Stimulated activated naive CD4-positive, alpha-beta T cell treated with Interleukin-2 at 50 U/mL for 16 hours (primary cell): ENCODE data around the gene RAB36.

Experiments
- DNase-seq: peaks from one replicate; lab custom pipeline; 2025; lab: John Stamatoyannopoulos, UW

RAB36 gene

DNA sequence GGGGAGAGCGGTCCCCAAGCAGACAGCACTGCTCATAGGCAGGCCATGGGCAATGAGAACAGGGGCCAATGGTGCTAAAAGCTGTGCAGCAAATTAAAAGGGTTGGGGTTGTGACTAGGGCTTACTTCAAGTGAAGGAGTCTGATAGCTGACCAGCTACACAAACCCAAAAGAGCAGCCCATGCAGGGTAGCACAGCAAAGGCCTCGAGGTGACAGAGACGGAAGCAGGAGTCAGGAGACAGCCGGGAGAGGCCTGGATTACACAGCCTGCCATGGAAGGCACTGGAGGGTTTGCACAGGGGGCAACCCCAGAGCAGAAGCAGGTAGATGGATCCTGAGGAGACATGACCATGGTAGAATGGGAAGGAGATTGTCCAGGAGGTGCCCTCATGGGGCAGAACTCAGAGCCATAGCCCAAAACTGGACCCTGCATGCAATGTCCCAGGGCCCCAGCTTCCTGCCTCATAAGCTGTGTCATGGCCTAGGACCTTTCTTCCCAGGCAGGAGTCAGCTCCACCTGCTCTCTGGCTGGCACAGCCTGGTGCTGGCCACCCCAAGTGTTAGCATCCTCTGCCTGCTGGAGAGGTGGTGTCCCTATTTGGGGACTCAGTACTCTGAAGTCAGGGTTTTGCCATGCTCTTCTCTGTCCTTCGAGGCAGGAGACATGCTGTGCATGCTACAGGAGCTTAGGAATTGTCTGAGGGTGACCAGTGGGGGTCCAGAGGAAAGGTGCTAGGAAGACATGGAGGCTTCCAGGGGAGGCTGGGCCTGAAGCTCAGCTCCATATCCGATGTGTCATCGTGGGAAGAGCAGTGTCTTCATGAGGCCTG is 36.8 kb upstream of the RAB36 start:
- DNase-seq: no peak

DNA sequence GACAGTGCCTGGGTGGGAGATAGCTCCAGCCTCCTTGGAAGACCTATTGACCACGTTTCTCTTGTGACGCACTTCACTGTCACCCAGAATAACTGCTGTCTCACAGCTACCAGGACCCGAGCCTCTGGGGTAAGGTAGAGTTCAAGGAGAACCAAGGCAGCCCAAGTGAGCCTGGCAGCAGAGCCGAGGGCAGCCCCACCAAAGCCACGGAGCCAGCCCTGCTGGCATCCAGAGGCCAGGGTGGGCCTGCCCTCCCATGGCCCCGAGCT is 36.3 kb upstream of the RAB36 start:
- DNase-seq: no peak

DNA sequence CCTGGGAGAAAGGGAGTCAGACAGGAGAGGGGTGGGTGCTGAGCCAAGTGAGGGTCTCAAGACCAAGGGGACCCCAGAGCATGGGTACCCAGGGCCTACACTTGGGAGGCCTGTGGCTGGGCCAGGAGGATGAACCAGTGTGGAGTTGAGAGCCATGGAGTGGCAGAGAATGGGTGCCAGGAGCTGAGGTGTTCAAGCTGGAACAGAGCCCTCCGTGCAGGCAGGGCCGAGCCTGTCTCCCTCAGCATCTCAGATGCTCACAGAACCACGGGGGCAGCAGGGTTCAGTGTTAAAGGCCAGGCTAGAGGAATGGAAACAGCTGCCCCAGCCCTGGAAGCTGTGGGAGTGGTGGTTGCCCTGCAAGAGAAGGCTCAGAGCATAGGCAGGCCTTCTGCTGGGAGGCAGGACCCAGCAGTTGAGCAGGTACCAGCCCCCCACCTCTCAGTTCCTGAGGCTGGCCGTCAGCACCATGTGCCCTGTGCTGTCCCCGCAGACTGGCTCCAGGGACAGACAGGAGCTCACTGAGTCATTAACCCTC is 35.8 kb upstream of the RAB36 start:
- DNase-seq: no peak

DNA sequence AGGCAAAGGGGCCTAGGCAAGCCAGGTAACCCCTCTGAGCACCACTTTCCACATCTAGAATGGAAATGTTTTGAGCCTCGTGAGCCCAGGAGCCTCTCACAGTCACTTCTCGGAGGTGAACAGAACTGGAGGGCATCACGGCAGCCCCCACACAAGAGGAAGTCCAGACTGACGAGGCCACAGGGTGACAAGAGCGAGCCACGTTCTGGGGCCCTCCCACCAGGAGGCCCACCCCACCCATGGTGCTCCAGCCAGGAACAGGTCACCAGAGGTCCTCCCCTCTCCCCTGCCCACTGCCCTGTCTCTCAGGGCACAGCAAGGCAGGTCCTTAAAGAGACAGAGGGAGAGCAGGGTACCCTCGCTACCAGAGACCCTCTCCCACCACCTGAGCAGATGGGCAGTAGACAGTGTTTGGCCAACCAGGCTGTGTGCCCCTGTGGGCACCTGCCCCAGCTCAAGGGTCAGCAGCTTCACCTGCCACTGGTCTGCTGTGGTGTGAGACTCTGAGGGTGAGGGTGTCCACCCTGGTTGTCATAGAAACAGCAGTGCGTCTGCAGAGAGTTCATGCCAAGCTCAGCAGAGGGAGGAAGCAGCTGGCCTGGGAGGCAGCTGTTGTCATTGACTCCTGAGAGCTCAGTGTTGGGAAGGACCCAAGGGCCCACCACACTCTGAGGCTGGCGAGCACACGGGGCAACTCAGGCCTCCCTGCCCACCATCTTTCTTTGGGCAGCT is 34.9 kb upstream of the RAB36 start:
- DNase-seq: no peak

DNA sequence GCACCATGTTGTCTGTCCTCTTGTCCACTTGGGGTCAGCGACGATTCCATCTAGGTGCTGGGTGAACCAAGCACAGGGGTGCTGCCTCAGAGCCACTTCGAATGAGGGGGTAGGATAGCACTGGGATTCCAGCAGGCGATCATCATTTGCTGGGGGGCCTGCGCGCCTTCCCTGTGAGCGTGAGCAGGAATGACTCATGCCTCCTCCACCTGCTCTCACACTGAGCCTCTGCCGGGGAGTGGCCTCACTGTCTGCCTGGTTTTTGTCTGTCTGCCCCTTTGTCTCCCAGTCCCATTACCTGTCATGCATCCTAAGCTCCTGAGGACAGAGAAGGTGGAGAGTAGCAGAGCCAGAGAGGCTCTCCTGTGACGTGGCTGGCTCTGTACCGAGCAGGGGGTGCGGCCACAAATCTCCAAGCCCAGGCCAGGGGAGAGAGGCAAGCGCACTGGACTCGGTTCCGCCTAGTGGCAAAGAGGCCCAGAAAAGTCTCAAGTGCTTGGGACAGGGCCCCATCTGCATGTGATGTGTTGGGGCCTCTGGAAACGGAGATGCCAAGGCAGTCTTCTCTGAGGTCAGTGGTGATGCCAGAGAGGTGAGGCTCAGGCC is 34.3 kb upstream of the RAB36 start:
- no peak for DNase-seq

DNA sequence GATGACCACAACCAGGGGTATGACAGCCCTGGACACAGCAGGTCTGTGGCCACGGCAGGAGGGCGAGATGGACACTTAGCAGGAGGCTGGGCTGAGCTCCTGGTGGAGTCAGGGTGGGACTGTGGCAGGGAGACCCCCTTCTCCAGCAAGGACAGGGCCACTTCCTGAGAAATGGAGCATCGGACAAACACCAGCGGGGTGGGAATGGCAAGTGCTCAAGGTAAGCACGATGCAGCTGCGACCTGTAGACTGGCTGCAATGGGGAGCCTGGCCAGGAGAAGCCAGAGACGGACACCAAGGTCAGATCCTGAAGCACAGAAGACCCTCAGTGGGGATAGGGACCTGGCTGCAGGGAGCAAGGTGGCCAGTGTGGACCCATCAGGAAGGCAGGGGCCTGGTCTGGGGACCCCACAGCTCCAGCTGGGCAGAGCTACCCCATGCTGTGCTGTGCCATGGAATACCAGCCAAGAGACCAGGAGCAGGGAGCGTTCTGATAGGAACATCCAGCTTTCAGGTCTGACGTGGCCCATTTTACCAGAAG is 32.7 kb upstream of the RAB36 start:
- no peak for DNase-seq

DNA sequence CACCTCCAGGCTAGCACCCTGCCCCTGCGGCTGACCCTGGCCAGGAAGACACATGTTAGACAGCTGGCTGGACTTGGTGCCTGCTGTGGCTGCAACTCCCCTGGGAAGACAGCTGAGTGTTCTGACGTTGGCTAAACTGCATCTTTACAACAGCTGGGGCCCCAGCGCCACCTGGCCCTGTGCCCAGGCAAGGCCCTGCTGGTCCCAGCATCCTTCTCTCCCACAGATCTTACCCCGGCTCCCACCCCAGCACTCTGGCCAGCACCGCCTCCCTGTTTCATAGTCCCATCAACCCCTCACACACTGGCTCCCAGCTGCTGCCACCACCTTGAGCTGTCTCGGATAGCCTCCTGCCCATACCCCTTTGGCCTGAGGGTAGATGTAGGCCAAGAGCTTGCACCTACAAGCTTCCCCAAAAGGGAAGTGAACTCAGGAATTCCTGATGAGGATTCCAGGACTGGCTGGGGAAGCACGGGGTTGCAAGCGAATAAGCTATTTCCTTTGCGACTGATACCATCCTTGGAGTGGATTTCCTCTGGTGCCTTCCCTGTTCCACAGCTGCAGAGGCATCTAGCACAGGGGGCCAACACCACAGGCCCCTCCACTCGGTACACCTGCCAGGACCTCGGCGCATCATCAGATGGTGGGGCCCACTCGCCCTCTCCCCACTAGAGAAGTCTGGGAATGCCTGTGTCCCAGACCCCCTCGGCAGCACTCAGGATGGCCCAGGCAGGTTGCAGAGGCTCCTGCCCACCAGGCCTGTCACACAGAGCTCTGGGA is 32.0 kb upstream of the RAB36 start:
- DNase-seq: no peak

DNA sequence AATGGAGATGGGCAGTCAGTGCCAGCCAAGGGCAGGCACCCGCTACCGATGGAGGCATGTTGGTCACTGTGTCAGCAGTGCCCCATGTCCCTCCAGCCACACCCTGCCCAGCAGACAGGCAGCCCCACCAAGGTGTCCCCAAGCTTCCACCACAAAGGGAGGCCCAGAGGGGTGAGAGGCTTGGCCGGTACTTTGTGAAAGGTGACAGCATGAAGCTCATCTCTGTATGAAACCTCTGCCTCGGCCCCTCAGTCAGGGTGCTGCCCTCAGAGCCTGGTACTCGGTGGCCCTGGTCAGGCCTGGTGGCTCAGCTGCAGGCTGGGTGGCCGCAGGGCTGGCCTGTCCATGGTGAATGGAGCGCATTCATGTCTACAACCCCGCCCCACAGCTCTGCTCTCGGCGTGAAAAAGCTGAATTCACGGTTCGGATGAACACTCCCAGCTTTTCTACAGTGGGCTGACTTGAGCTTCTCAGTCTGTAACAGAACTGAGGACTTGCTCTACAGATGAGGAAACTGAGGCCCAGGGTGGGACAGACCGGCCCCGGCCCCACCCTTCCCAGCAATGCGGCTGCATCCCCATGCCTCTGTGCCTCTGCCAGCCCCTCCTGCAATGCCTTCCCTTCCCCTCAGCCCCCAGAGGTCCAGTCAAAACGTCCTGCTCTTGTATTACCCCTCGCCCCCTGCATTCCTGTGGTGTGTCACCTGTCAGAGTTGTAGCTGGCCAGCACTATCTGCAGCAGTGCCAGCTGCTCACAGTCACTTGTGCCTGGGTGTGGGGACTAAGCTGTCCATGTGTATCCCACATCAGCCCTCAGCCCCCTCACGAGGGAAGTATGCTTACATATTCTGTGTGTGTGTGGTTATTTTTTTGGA is 31.2 kb upstream of the RAB36 start:
- no peak for DNase-seq

DNA sequence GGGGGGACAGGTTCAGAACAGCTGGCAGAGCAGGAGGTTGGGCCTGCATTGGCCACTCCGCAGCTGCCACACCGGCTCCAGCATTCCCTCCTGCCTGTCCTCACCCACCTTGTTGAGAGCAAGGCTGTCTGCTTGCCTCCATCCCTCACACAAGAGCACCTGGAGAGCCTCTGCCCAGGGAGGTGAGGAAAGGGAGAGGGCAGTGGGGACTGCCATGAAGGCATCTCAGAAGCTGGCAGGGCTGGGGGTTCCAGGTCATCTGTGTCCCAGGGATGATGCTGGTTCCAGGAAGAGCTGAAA is 30.6 kb upstream of the RAB36 start:
- DNase-seq: no peak

DNA sequence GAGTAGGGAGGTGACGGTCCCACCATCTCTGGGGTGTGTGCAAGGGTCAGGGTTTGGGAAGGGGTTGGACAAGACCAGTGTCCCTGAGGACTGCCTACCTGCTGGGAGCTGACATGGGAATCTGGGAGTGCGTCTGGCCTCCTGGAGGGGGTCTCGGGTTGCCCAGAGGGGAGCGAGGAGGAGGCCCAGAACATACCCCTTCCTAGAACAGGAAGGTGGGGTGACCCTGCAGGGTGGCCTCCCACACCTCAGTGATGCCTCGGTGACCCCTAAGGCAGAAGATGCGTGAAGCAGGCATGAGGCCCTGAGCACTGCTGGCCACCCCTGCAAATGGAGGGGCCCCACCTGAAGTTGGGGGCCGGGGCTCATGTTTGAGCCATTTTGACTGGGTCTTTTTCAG is 29.9 kb upstream of the RAB36 start:
- no peak for DNase-seq

DNA sequence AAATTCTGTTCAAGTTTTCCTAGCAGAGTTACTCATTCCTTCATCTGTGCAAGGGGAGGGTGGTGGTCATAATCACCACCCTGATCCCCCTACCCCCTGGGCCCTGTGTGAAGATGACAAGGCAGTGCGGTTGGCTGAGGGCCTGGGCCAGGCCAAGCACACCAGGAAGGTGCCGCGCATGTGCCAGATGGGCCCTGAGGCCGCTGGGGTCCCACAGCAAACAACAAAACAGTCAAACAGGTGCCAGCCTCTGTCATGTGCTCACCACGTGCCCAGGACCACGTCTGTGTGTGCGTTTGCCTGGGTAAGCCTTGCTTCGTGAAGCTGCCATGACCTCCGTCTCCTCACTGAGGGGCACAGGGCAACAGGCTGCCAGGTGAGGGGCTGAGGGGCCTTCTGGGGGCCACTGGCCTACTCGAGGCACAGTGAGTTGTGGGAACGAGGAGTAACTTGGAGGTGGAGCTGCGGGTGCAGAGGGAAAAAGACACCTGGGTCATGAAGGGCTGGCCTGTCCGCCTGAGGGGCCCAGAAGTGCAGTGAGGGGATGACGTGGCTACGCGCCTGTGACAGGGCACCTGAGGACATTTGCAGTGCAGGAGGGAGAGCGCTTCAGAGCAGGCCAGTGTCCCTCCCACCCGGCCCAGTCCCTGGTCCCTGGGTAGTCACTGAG is 29.3 kb upstream of the RAB36 start:
- no peak for DNase-seq

DNA sequence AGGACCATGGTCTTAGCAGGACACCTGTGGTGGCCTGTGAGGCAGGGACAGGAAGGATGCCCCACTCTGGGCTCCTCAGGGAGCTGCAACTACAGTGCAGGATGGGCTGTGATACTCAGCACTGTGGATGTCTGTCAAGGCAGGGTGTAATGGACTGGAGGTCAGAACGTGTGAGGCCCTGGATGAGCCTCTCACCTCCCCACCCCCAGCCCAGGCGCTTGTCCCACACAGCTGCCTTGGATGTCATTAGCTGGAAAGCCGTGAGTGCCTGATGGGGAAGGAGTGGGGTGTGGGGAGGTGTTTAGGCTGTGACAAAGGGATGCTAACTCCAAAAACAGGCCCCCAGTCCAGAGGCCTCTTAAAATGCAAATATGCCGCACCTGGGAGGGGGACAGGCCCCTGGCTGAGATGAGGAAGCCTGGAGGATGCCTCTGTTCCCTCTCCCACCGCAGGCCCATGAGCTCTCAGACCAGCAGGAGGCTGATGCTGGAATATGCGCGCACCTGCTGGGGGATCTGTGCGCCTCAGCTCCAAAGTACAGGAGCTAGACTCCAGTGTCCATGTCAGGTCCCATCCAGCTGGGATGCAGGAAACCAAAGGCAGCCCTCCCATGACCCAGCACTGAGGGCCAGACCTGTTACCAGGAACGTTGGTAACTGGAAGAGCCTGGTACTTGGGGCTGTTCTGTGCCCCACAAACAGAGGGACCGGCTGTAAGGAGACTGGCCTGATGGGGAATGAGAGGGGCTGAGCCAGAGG is 28.6 kb upstream of the RAB36 start:
- DNase-seq: no peak

DNA sequence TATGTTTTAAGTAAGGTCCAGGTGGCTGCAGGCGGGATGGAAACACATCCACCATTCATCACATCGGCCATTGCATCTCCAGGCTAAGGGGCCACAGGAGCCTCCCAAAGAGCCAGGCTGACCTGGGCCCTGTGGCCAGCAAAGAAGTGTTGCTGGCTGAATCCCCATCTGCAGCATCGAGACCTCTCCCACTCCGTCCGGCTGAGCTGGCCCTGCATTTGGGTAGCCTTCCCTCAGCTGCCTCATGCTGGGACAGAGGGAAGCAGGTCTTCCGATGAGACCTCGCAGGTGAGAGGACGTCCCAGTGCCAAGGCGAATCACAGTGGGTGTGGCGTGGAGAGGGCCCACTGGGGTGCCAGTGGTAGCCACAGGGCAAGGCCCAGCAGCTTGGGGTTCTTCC is 28.0 kb upstream of the RAB36 start:
- DNase-seq: no peak

DNA sequence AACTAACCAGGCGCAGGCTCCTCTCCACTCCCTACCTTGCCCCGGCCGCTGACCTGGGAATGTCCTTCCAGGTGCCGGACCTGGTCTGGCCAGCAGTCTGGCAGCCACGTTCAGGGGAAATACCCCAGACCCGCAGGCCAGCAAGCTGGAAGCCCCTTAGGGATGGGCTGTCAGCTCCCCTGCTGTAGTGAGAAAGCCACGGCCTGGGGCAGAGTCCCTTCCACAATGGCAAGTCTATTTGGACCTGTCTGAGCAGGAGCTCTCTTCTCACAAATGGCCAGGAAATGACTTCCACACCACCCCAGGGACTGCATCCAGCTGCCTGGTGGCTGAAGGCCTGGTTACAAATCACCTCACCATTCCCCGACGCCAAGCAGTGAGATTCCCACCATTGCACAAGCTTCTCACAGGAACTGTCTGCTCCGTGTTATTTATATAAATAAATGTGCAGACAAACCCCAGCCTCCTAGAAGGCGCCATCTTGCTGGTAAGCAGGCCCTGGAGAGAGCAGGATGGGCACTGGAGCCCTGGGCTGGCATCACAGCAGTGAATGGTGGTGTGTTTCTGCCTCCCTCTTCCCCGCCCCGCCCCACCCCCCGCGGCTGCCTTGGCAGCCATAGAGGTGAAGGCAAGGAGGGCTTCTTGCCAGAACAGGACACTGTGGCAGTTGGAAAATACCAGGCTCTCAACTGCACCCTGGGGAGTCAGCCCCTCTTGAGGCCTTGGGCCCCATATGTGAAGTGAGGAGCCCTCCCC is 27.2 kb upstream of the RAB36 start:
- no peak for DNase-seq

DNA sequence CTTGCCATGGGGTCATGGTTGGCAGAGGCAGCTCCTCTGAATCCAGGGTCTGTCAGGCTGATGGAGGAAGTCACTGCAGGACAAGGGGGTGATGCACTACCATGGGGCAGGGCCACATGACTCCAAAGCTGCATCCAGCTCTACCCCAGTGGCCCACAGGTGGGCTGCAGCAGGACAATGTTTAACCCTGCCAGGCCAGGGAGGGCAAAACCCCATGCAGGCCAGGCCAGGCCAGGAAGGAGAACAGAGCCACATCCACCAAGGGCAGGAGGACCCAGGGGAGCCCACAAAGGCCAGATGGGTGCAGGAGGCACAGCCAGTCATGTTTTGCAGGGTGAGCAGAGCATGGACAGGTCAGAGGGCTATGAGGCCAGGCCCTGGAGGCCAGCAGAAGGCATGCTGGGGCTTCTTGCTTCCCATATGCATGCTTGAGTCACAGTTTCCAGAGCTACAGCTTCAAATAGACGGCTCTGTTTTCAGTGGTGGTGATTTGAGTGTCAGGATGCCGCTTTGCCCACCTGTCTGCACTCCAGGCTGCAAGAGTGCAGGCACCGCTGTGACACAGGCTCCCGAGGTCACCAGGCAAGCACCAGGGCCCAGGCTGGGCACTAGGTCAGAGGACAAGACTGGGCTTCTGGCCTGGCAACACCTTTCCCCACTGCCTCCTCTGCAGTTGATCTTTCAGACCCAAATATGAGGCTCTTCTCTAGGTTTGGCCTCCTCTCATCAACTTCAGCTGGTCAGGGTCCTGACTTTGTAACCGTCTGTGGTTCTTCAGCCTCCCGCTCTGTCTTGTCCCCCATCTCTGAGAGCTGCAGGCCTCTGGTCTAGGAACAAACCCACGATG is 26.4 kb upstream of the RAB36 start:
- DNase-seq: no peak

DNA sequence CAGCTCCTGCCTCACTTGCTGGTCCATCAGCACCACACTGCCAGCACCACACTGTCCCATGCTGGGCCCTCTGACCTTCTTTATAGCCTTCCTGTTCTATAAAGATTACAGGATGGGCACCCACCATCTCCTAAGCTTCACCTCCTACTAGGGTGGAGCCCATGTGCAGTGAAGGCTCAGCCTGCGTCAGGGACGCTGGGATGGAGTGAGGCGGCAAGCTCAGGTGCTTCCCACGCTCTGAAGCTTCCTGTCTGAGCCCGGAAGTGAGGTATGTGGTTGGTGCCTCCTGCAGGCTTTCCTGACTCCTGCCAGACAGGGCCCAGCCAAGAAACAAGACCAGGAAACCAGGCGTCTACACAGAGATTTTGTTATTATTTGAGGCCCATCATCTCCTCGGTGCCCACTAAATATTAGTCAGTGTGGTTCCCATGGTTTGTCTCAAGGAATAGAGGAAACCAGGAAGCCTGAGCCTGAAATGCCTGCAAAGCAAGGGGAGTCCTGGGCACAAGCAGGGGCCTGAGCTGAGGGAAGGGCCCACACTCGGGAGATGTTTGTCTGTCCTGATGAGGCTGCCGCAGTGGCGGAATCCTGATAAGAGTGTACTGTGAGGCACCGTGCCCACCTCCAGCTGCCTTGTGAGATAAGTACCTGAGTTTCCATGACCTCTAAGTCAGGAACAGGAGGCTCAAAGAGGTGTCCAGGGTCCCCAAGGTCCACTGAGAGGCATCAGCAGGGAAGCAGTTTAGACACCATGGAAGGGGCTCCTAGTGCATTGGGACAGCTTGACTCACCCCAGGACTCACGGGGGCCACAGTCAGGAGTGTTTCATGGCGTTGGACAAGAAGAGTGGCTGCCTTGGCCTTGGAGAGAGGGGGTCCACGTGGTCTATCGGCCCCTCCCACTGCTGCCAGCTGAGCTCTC is 25.5 kb upstream of the RAB36 start:
- DNase-seq: peak; percentile 54

DNA sequence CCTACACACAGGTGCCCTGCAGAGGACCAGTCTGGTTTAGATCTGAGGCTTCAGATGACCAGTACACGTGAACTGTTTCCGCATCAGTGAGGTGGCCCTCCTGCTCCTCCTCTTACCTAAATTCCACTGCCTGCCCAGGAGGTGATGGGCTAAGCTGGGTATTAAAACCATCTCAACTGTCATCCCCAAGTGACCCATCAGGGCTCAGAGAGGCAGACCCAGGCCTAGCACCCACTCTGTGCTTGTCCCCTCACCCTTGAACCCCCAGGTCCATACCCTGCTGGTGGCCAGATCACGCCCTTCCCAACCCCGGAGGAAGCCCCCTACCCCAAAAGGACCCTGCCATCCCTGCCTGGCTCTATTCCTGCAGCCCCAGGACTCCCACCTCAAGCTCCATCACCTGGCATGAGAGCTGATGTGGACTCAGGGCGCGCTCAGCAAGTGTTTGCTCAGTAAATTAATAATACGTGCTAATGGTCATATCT is 24.8 kb upstream of the RAB36 start:
- DNase-seq: no peak
